Mesodermal cell (in vitro differentiated cells): ENCODE data around the gene CACNA2D4.

Experiments used
- H3K27ac ChIP-seq: 2 replicates; pipeline ENCODE4 v1.7.0; 2013; ENCODE audit warnings: mild to moderate bottlenecking, low read depth, low read length, moderate library complexity; ENCODE audit not compliant: severe bottlenecking
- H3K36me3 ChIP-seq: 2 replicates; pipeline ENCODE4 v1.7.1; 2013; ENCODE audit warnings: mild to moderate bottlenecking, low read length, moderate library complexity; ENCODE audit not compliant: control insufficient read depth, insufficient read depth
- H3K4me1 ChIP-seq: one replicate; pipeline ENCODE4 v1.7.1; 2013; ENCODE audit warnings: mild to moderate bottlenecking, low read length; ENCODE audit not compliant: insufficient read depth, control insufficient read depth, poor library complexity, severe bottlenecking
- H3K4me3 ChIP-seq: 2 replicates; pipeline ENCODE4 v1.7.0; 2013; ENCODE audit warnings: low read length, control low read depth, mild to moderate bottlenecking; ENCODE audit not compliant: insufficient read depth, poor library complexity, severe bottlenecking; ENCODE audit errors: extremely low read depth
- H3K9me3 ChIP-seq: 2 replicates; pipeline ENCODE4 v1.7.1; 2013; ENCODE audit warnings: mild to moderate bottlenecking, low read length, moderate library complexity; ENCODE audit not compliant: control insufficient read depth
- WGBS, 2 experiments: methylation state at CpG; one replicate each; pipeline ENCODE4 v1.1.5; 2013; ENCODE audit warnings: missing lambda C conversion rate in 2 of 2; ENCODE audit not compliant: insufficient coverage in 2 of 2; 5-methylcytosine and 5-hydroxymethylcytosine counted together

CACNA2D4 gene

DNA sequence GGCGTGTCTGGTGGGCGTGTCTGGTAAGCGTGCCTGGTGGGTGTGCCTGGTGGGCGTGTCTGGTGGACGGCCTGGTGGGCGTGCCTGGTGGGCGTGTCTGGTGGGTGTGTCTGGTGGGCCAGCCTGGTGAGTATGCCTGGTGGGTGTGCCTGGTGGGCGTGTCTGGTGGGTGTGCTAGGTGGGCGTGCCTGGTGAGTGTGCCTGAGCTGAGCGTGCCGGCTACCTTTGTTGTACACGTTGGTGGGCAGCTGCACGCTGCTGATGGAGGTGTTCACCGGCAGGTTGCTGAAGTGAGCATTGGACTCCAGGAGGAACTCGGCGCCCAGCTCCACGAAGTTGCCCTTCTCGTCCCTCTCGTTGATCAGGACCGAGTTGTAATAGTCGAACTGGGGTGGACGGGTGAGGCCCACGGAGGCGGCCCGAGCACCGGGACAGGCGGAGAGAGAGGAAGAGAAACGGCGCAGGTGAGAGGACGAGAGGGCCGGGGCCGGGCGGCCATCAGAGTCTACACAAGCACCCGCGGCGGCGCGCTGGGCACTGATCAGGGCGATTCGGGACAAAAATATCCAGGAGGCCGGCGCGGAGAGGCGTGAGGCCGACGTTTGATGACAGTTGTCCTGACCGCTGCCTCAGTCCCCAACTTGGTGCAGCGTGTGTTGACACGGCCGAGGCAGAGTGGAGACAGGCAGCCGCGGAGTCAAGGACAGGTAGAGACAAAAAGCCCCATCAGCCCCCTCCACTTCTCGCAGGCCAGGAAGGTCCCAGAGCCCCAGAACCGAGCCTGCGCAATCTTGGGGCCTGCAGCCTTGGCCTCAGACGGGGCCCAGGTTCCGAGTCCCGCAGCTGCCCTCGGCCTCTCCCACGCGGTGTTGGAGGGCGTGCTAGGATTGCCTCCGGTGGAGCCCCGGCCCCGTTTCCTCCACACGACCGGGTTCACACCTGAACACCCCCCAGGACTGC is 10.5 kb downstream of the CACNA2D4 start:
- Histone ChIP-seq H3K27ac (no peak overlapping the region), H3K36me3 (no peaks in the 10 kb centered on the region), H3K4me1 (peaks cover 8% of the 10 kb centered on the region), H3K9me3 (peaks cover 16% of the 10 kb centered on the region), H3K4me3 (no peak overlapping the region)
- WGBS, 2 experiments: 96% methylated on average over 53 to 57 of the region's 67 CpGs

DNA sequence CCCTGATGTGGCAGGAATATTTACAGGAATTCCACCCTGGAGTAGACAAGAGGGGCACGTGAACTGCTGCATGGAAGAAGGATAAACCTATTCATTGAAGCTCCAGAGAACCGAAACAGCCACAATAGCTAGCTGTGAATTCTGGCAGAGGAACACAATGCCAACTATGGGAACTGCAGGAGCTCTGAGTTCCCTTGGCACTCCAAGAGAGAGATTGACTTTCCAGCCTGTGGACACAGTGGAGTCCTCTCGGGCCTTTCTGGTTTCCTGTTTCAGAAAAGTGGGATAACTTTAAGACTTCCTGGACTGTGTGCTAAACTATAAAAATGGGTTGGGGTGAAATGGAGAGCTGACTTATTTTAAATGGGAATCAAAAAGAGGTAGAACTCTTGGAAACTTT is 11.9 kb downstream of the CACNA2D4 start:
- 61 to 69% methylated on average over 3 of the region's 3 CpGs for WGBS, 2 experiments
- Histone ChIP-seq H3K27ac (no peak overlapping the region), H3K9me3 (peaks cover 22% of the 10 kb centered on the region), H3K36me3 (no peaks in the 10 kb centered on the region), H3K4me1 (no peaks in the 10 kb centered on the region), H3K4me3 (no peak overlapping the region)

DNA sequence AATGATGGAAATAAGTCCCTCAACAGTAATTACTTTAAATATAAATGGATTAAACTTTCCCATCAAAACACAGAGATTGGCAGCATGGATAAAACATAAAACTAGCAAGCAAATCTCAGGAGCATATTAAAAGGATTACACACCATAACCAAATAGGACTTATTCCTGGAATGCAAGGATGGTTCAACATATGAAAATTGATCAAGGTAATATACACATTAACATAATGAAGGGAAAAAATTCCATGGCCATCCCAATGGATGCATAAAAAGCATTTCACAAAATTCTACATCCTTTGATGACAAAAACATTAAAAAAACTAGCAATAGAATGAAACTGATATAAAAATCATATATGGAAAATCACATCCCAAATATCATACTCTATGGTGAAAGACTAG is 13.6 kb downstream of the CACNA2D4 start:
- Histone ChIP-seq H3K9me3 (peaks cover 22% of the 10 kb centered on the region), H3K4me1 (no peaks in the 10 kb centered on the region), H3K27ac (no peak overlapping the region), H3K4me3 (no peak overlapping the region), H3K36me3 (no peaks in the 10 kb centered on the region)

DNA sequence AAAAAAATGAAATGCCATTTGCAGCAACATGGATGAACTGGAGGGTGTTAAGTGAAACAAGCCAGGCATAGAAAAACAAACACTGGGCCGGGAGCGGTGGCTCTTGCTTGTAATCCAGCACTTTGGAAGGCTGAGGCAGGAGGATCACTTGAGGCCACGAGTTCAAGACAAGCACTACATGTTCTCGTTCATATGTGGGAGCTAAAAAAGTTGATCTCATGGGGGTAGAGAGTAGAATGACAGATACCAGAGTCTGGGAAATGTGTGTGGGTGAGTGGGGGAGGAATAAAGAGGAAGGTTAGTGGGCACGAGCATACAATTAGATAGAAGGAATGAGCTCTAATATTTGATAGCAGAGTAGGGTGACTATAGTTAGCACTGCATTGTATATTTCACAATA is 21.5 kb downstream of the CACNA2D4 start:
- WGBS, 2 experiments: 77 to 81% methylated on average over 5 of the region's 5 CpGs
- Histone ChIP-seq H3K4me1 (no peaks in the 10 kb centered on the region), H3K9me3 (peaks cover 3% of the 10 kb centered on the region), H3K27ac (no peak overlapping the region), H3K4me3 (no peak overlapping the region), H3K36me3 (no peaks in the 10 kb centered on the region)

DNA sequence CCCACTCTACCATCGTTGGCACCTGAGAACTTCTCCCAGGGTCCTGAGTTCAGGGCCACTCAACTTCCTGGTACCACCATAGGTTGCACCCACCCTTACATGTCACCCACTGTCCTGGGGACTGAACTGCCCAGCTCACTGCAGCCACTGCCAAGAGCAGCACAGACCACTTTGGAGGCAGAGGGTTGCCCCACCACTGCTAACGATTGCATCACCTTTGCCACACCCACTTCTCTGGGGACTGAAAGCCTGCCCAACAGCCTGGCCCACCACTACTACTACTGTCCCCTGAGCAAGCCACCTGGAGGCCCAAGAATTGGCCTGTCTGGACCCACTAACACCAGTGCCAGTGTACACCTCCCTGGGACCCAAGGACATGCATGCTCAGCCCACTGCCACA is 27.6 kb downstream of the CACNA2D4 start:
- WGBS, 2 experiments: 92% methylated on average over 2 of the region's 2 CpGs
- H3K9me3 ChIP-seq: no peaks in the 10 kb centered on the region
- no peaks in the 10 kb centered on the region for H3K4me1 ChIP-seq
- no peaks in the 10 kb centered on the region for H3K36me3 ChIP-seq
- H3K4me3 ChIP-seq: no peak overlapping the region
- no peak overlapping the region for H3K27ac ChIP-seq

DNA sequence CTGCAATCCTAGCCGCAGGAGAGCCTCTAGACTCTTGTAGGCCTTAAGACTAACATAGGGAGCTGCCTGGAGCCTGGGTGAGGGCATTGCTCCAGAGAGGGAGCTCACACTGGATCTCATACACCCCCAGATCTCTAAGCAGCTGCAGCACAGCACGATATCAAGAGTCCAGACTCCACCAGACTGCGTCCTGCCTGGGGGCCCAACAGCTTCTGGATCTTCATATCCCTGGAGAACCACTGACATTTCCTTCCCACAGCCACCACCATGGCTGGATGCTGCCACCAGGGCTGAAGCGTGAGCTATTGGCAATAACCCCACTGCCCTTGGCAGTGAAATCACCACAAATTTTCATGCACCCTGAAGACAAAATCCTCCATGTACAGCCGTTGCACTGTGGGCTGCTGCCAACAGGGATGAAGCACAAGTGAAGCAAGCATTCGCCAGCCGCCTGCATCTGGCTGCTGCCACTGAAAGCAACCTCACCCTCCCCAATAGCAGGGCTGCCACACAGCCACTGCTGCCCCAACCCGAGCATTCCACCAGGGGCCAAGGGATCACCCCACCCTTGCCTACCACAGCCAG is 28.2 kb downstream of the CACNA2D4 start:
- Histone ChIP-seq H3K9me3 (no peaks in the 10 kb centered on the region), H3K36me3 (no peaks in the 10 kb centered on the region), H3K27ac (no peak overlapping the region), H3K4me3 (no peak overlapping the region), H3K4me1 (no peaks in the 10 kb centered on the region)
- WGBS, 2 experiments: 93 to 96% methylated on average over 7 of the region's 8 CpGs

DNA sequence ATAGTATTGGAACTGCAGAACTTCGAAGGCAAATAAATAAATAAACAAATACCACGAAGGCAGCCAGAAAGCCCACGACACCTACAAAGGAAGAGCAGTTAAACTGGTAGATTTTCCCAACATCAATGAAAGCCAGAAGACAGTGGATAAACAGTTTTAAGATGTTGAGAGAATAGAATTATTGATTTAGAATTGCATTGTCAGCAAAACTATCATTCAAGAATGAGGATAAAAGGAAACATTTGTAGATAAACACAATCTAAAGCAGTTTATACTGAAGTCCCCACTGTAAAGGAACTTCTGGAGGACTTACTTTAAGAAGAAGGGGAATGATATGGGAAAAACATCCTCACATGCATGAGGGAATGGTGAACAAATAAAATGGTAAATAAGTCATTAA is 29.5 kb downstream of the CACNA2D4 start:
- Histone ChIP-seq H3K9me3 (no peaks in the 10 kb centered on the region), H3K4me3 (no peak overlapping the region), H3K27ac (no peak overlapping the region), H3K4me1 (no peaks in the 10 kb centered on the region), H3K36me3 (no peaks in the 10 kb centered on the region)
- WGBS, 2 experiments: 94% methylated on average over 2 of the region's 3 CpGs; no CpG with 5 or more reads in 1 of the 2 experiments

DNA sequence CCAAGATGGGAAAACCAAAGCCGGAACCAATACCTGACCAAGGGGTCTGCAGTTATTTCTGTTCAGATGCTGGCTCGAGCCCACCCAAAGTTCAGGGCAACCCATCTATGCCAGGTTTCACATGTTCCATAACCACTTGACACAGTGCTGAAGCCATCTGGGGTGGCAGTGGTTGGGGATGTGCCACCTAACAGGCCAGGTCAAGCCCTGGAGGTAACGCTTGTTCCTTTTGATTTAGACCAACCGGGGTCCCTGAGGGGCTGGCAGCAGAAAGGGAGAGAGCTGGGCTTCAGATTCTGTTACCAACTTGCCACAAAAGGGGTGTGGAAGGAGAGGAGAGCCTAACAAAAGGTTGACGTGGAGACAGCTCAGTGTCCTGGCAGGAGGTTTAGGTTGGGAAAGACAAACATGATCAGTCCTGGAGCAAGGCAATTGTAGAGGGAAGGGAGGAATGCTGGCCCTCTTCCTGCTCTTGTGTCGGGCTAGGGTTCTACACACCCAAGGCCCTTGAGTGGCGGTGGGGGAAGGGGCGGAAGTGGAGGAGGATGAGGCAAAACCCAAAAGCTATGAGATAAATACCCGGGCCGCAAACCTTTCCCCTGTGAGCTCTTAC is 31.9 kb downstream of the CACNA2D4 start:
- no peak overlapping the region for H3K4me3 ChIP-seq
- no peak overlapping the region for H3K27ac ChIP-seq
- 81 to 87% methylated on average over 7 to 9 of the region's 10 CpGs for WGBS, 2 experiments
- H3K9me3 ChIP-seq: no peaks in the 10 kb centered on the region
- no peaks in the 10 kb centered on the region for H3K4me1 ChIP-seq
- H3K36me3 ChIP-seq: no peaks in the 10 kb centered on the region

DNA sequence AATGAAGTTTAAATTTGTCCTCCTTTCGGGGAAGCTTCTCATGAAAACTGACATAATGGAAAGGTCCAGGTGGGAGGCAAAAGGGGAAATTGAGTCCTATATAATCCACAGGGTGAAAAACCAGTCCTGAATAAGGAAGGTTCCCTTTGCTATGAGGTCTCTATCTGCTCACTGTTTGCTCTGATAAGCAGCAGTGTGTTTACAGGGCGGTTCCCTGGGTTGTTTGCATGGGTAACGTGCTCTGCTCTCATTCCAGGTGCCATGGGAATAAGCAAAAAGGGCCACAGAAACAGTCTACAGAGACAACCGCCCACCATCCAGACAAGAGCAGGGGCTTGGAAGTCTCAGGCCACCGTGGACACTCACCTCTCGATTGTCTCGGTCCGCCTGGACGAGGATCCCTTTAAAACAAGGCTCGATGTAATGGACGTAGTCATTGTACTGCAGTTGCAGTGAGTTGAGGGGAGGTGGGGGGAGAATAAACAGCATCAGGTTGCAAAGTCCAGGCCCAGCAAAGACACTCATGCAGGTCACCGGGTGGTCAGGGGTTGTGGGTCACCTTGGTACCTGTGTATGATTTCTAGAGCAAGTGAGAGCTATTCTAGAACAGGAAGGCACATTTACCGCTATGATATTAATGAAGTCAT is 32.7 kb downstream of the CACNA2D4 start:
- no peaks in the 10 kb centered on the region for H3K36me3 ChIP-seq
- H3K9me3 ChIP-seq: no peaks in the 10 kb centered on the region
- WGBS, 2 experiments: 89 to 92% methylated on average over 11 to 12 of the region's 13 CpGs
- H3K27ac ChIP-seq: no peak overlapping the region
- no peaks in the 10 kb centered on the region for H3K4me1 ChIP-seq
- H3K4me3 ChIP-seq: no peak overlapping the region

DNA sequence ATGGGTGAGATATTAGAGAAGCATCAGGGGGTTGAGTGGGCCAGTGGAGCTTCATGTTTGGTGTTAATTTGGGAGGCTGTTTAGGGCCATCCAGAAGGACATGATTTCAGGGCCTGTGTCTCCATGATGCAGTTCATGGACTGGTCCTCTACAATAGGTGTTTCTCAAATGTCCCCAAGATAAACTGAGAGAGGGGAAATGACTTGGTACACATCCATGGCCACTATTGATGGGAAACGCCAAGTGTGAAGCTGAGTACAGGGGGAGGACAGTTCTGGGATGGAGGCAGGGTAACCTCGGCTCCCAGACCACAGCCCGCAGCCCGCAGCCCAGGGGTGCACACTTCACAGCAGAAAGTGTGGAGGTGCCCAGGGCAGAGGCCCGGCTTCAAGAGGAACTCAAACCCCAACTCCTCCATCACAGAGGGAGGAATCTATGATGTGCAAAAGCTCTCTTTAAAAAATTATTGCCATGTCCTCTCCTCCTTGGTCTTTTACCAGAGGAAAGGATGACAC is 33.3 kb downstream of the CACNA2D4 start:
- Histone ChIP-seq H3K27ac (no peak overlapping the region), H3K9me3 (no peaks in the 10 kb centered on the region), H3K4me1 (no peaks in the 10 kb centered on the region), H3K36me3 (no peaks in the 10 kb centered on the region), H3K4me3 (no peak overlapping the region)
- 90% methylated on average over 2 to 4 of the region's 5 CpGs for WGBS, 2 experiments
